K562 (cell line): Measurements from ENCODE around the gene HMBS. TPM values are rescaled to one million over a fixed set of nuclear protein-coding genes. Genes with fewer than 3 reads are reported as not detected.

ENCODE experiments used
- CBX1 ChIP-seq: sonication (generic); IDR thresholded peaks from 2 replicates; pipeline ENCODE4 v1.6.1; 2016; ENCODE audit warnings: antibody characterized with exemption, low read depth, mild to moderate bottlenecking
- CREBBP ChIP-seq: IDR thresholded peaks from one replicate; pipeline ENCODE4 v1.6.1; 2012; ENCODE audit warnings: low read depth, mild to moderate bottlenecking, control low read depth, inconsistent platforms, low read length
- E2F4 ChIP-seq: sonication (generic); formaldehyde crosslinking; IDR thresholded peaks from 2 replicates; pipeline ENCODE4 v1.8.0; 2022; ENCODE audit warnings: mild to moderate bottlenecking, low read depth, missing genetic modification reagents
- NCOA4 ChIP-seq: fragments of 450-650 bp; IDR thresholded peaks from 2 replicates; pipeline ENCODE4 v1.6.1; 2018; ENCODE audit warnings: mild to moderate bottlenecking; ENCODE audit not compliant: partially characterized antibody
- NRF1 ChIP-seq, 2 experiments: fragments of 450-650 bp; IDR thresholded peaks in 1 of 2; conservative IDR thresholded peaks in 1 of 2; 2 replicates each; pipeline ENCODE4 v1.6.1; 2014; ENCODE audit warnings: mild to moderate bottlenecking in 2 of 2
- VEZF1 ChIP-seq: fragments of 200-800 bp; sonication (Bioruptor generic); IDR thresholded peaks from 2 replicates; pipeline ENCODE4 v1.6.1; 2017; ENCODE audit warnings: missing genetic modification characterization, missing compliant biosample characterization
- ZBTB40 ChIP-seq, 2 experiments: fragments of 450-650 bp in 1 of 2; sonication (generic) in 1 of 2; formaldehyde crosslinking in 1 of 2; IDR thresholded peaks; 2 replicates each; pipeline versions ENCODE4 v1.7.1 to v1.9.0; 2016 to 2022; ENCODE audit warnings: inconsistent platforms in 1 of 2, mild to moderate bottlenecking in 1 of 2, missing genetic modification reagents in 1 of 2
- polyA plus RNA-seq, 8 experiments: library from polyadenylated mRNA; depleted of rRNA in 4 of 8; stranded (reverse) in 5 of 8; unstranded in 3 of 8; fragments of >200 nt; fragmentation: Nextera tagmentation in 2 of 8; fragmentation: Illumina TruSeq in 1 of 8; extraction: Ambion mirVana in 2 of 8; extraction: Trizol in 1 of 8; gene quantifications; 2 replicates each; pipeline versions ENCODE4 v1.2.1 to v1.2.3, GENCODE V29; 2011 to 2014; ENCODE audit warnings: inconsistent platforms in 1 of 8, missing spikeins in 1 of 8
- total RNA-seq, 7 experiments: library from RNA; depleted of rRNA in 6 of 7; stranded (reverse); fragments of >200 nt in 6 of 7; fragmentation: Illumina TruSeq in 2 of 7; extraction: Trizol in 2 of 7; gene quantifications; 2 replicates each; pipeline versions ENCODE4 v1.2.1 to v1.2.3, GENCODE V29; 2011 to 2021; ENCODE audit warnings: low replicate concordance in 1 of 7
- TF ChIP-seq, protein P1 (sequence below), 2 experiments: fragments of 200-800 bp in 1 of 2; sonication (Bioruptor generic) in 1 of 2; sonication (generic) in 1 of 2; formaldehyde crosslinking in 1 of 2; IDR thresholded peaks in 1 of 2; conservative IDR thresholded peaks in 1 of 2; 2 replicates each; pipeline versions ENCODE4 v1.5.0 to v1.6.1; 2016 to 2020; ENCODE audit warnings: missing compliant biosample characterization in 1 of 2, missing genetic modification characterization in 1 of 2, missing genetic modification reagents in 1 of 2
- TF ChIP-seq, protein P2 (sequence below): sonication (generic); formaldehyde crosslinking; IDR thresholded peaks from 2 replicates; pipeline ENCODE4 v1.8.0; 2023; ENCODE audit warnings: mild to moderate bottlenecking, missing genetic modification reagents

HMBS gene
- total and polyA plus RNA-seq, 9 of the 15 experiments (the other 6 are each of a cell fraction or from before 2014, with no cell fraction given), result 56.9 to 385 (median 286) TPM

GRCh38 chr11:119084663-119085436 lies at the start of gene HMBS (continued):
- TF ChIP-seq E2F4 (CRISPR knock-in tag), result peak; percentile 80; the same call in 1 of the 2 replicates
- TF ChIP-seq VEZF1 (CRISPR knock-in tag), result peak; percentile 81
- TF ChIP-seq, protein P1, sequence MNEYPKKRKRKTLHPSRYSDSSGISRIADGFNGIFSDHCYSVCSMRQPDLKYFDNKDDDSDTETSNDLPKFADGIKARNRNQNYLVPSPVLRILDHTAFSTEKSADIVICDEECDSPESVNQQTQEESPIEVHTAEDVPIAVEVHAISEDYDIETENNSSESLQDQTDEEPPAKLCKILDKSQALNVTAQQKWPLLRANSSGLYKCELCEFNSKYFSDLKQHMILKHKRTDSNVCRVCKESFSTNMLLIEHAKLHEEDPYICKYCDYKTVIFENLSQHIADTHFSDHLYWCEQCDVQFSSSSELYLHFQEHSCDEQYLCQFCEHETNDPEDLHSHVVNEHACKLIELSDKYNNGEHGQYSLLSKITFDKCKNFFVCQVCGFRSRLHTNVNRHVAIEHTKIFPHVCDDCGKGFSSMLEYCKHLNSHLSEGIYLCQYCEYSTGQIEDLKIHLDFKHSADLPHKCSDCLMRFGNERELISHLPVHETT (CRISPR knock-in tag; conservative IDR thresholded peaks at IDR 0.05 in 1 of 2, IDR thresholded peaks at IDR 0.05 in 1 of 2), result no peak
- TF ChIP-seq ZBTB40 (IDR thresholded peaks at IDR 0.05), result peak; percentile 86
- TF ChIP-seq ZBTB40 (CRISPR knock-in tag; IDR thresholded peaks at IDR 0.05), result no peak
- TF ChIP-seq, protein P2, sequence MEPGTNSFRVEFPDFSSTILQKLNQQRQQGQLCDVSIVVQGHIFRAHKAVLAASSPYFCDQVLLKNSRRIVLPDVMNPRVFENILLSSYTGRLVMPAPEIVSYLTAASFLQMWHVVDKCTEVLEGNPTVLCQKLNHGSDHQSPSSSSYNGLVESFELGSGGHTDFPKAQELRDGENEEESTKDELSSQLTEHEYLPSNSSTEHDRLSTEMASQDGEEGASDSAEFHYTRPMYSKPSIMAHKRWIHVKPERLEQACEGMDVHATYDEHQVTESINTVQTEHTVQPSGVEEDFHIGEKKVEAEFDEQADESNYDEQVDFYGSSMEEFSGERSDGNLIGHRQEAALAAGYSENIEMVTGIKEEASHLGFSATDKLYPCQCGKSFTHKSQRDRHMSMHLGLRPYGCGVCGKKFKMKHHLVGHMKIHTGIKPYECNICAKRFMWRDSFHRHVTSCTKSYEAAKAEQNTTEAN (CRISPR knock-in tag), result no peak
- peak; percentile 54 to 65 for TF ChIP-seq NRF1 (conservative IDR thresholded peaks at IDR 0.05 in 1 of 2, IDR thresholded peaks at IDR 0.05 in 1 of 2)
- 0 out of 2 replicates have a peak, but pooled peaks have one; percentile 10 for TF ChIP-seq CBX1
- no peak for TF ChIP-seq NCOA4
- TF ChIP-seq CREBBP, result no peak
